Nephron (organoid): Measurements from ENCODE around the gene PLA2G6.
A peak's percentile ranks its signal among the peaks of the same experiment; 100 is the strongest.

Experiments
- H3K27ac Mint-ChIP-seq, 3 experiments: 2 replicates each; pipeline ENCODE4 v1.8.0; 2020; ENCODE audit warnings: mixed read lengths in 3 of 3, mild to moderate bottlenecking in 2 of 3, moderate library complexity in 1 of 3
- H3K27me3 Mint-ChIP-seq: 2 replicates; pipeline ENCODE4 v1.8.0; 2021; ENCODE audit warnings: low read depth, mild to moderate bottlenecking, moderate library complexity, mixed read lengths
- H3K36me3 Mint-ChIP-seq: 2 replicates; pipeline ENCODE4 v1.8.0; 2020; ENCODE audit warnings: low read depth, mixed read lengths
- H3K4me1 Mint-ChIP-seq: 2 replicates; pipeline ENCODE4 v1.8.0; 2020; ENCODE audit warnings: mixed read lengths
- H3K4me3 Mint-ChIP-seq, 3 experiments: 2 replicates each; pipeline ENCODE4 v1.8.0; 2020; ENCODE audit warnings: mild to moderate bottlenecking in 3 of 3, mixed read lengths in 3 of 3, moderate library complexity in 2 of 3
- H3K9me3 Mint-ChIP-seq: 2 replicates; pipeline ENCODE4 v1.8.0; 2020; ENCODE audit warnings: mixed read lengths
- CTCF ChIP-seq, 3 experiments: fragments of 200-600 bp; sonication (generic); IDR thresholded peaks; one replicate each; pipeline ENCODE4 v1.5.0; 2021; ENCODE audit warnings: antibody characterized with exemption in 3 of 3; ENCODE audit not compliant: unreplicated experiment in 3 of 3

PLA2G6 gene

GRCh38 chr22:38221407-38221806 is 39.8 kb upstream of the PLA2G6 start:
- no peaks in the 10 kb centered on the region for H3K27me3 Mint-ChIP-seq
- H3K36me3 Mint-ChIP-seq, result peaks cover 14% of the 10 kb centered on the region
- H3K4me1 Mint-ChIP-seq, result peaks cover 19% of the 10 kb centered on the region
- no peak overlapping the region for H3K27ac Mint-ChIP-seq
- no peak overlapping the region for H3K4me3 Mint-ChIP-seq
- no peaks in the 10 kb centered on the region for H3K9me3 Mint-ChIP-seq
- no peak for TF ChIP-seq CTCF (IDR thresholded peaks at IDR 0.05; ENCODE audit: unreplicated experiment in 3 of 3)

GRCh38 chr22:38220653-38221386 is 39.2 kb upstream of the PLA2G6 start:
- Mint-ChIP-seq H3K4me1 (peaks cover 19% of the 10 kb centered on the region), H3K9me3 (no peaks in the 10 kb centered on the region), H3K27ac (no peak overlapping the region), H3K36me3 (peaks cover 16% of the 10 kb centered on the region), H3K27me3 (peaks cover 3% of the 10 kb centered on the region), H3K4me3 (no peak overlapping the region)
- TF ChIP-seq CTCF (IDR thresholded peaks at IDR 0.05; ENCODE audit: unreplicated experiment in 3 of 3), result no peak

GRCh38 chr22:38220163-38220562 is 38.5 kb upstream of the PLA2G6 start:
- Mint-ChIP-seq H3K27me3 (peaks cover 10% of the 10 kb centered on the region), H3K9me3 (no peaks in the 10 kb centered on the region), H3K27ac (no peak overlapping the region), H3K36me3 (peaks cover 12% of the 10 kb centered on the region), H3K4me1 (peaks cover 26% of the 10 kb centered on the region), H3K4me3 (no peak overlapping the region)
- no peak for TF ChIP-seq CTCF (IDR thresholded peaks at IDR 0.05; ENCODE audit: unreplicated experiment in 3 of 3)

- H3K9me3 Mint-ChIP-seq, result no peaks in the 10 kb centered on the region
- peaks cover 29% of the 10 kb centered on the region for H3K4me1 Mint-ChIP-seq
- H3K36me3 Mint-ChIP-seq, result peaks cover 11% of the 10 kb centered on the region
- no peak overlapping the region for H3K4me3 Mint-ChIP-seq
- TF ChIP-seq CTCF (IDR thresholded peaks at IDR 0.05; ENCODE audit: unreplicated experiment in 3 of 3), result no peak
- peaks cover 13% of the 10 kb centered on the region for H3K27me3 Mint-ChIP-seq
- peak overlapping the region; percentile 34 to 74 (median 66) for H3K27ac Mint-ChIP-seq
Observed at GRCh38 chr22:38219632-38220031, 38.0 kb upstream of the PLA2G6 start.

- Mint-ChIP-seq H3K36me3 (peaks cover 11% of the 10 kb centered on the region), H3K27ac (peak overlapping the region; percentile 34 to 74 (median 66)), H3K4me1 (peaks cover 29% of the 10 kb centered on the region)
Observed at GRCh38 chr22:38218661-38219622, 37.3 kb upstream of the PLA2G6 start.

More at GRCh38 chr22:38218661-38219622, 37.3 kb upstream of the PLA2G6 start:
- TF ChIP-seq CTCF (IDR thresholded peaks at IDR 0.05; ENCODE audit: unreplicated experiment in 3 of 3), result no peak
- Mint-ChIP-seq H3K9me3 (no peaks in the 10 kb centered on the region), H3K4me3 (no peak overlapping the region), H3K27me3 (peaks cover 13% of the 10 kb centered on the region)
